K562 (cell line): ENCODE measurements around the gene PTPN7. TPM values are rescaled to one million over a fixed set of nuclear protein-coding genes. Genes with fewer than 3 reads are reported as not detected.
A peak's percentile ranks its signal among the peaks of the same experiment; 100 is the strongest.

Source experiments
- EP400 ChIP-seq: fragments of 450-650 bp; IDR thresholded peaks from 2 replicates; pipeline ENCODE4 v1.6.1; 2017; ENCODE audit warnings: antibody characterized with exemption, mild to moderate bottlenecking, moderate library complexity
- FIP1L1 ChIP-seq: fragments of 200-400 bp; formaldehyde crosslinking; IDR thresholded peaks from 2 replicates; pipeline ENCODE4 v1.6.1; 2018; ENCODE audit warnings: mild to moderate bottlenecking, low read depth, low read length; ENCODE audit not compliant: poor library complexity, severe bottlenecking
- FOS ChIP-seq: IDR thresholded peaks from 3 replicates; pipeline ENCODE4 v1.6.1; 2011; ENCODE audit not compliant: insufficient read length; ENCODE audit errors: extremely low read depth
- HDAC6 ChIP-seq: IDR thresholded peaks from 2 replicates; pipeline ENCODE4 v1.6.1; 2012; ENCODE audit warnings: low read depth, mild to moderate bottlenecking, control low read depth, inconsistent platforms, low read length, moderate library complexity
- LCOR ChIP-seq: sonication (generic); formaldehyde crosslinking; IDR thresholded peaks from 2 replicates; pipeline ENCODE4 v1.8.0; 2022; ENCODE audit warnings: mild to moderate bottlenecking, missing genetic modification reagents
- MAFF ChIP-seq: IDR thresholded peaks from 2 replicates; pipeline ENCODE4 v1.6.1; 2012; ENCODE audit warnings: low read length, improper control_type of control experiment
- MAFG ChIP-seq: fragments of 450-650 bp; conservative IDR thresholded peaks from 2 replicates; pipeline ENCODE4 v1.6.1; 2016; ENCODE audit warnings: missing genetic modification characterization, missing compliant biosample characterization
- MEF2A ChIP-seq: IDR thresholded peaks from 2 replicates; pipeline ENCODE4 v1.6.1; 2011; ENCODE audit warnings: low read depth, mild to moderate bottlenecking, low read length, moderate library complexity; ENCODE audit not compliant: control insufficient read depth
- RAD21 ChIP-seq, 2 experiments: fragments of 250-450 bp in 1 of 2; fragments of 450-650 bp in 1 of 2; sonication (Bioruptor Pico) in 1 of 2; formaldehyde crosslinking in 1 of 2; IDR thresholded peaks in 1 of 2; conservative IDR thresholded peaks in 1 of 2; 2 replicates each; pipeline versions ENCODE4 v1.4.0 to v1.8.0; 2020 to 2022; ENCODE audit warnings: mild to moderate bottlenecking in 2 of 2, moderate library complexity in 1 of 2
- RB1 ChIP-seq: fragments of 450-650 bp; IDR thresholded peaks from 2 replicates; pipeline ENCODE4 v1.6.1; 2017; ENCODE audit warnings: low read depth, mild to moderate bottlenecking
- RUNX1 ChIP-seq: sonication (generic); IDR thresholded peaks from 2 replicates; pipeline ENCODE4 v1.6.1; 2016; ENCODE audit warnings: antibody characterized with exemption, low read depth
- SIRT6 ChIP-seq: IDR thresholded peaks from one replicate; pipeline ENCODE4 v1.6.1; 2012; ENCODE audit warnings: low read depth, mild to moderate bottlenecking, control low read depth, inconsistent platforms, low read length, moderate library complexity
- SLC30A9 ChIP-seq: fragments of 250-450 bp; sonication (Bioruptor Pico); IDR thresholded peaks from 2 replicates; pipeline ENCODE4 v1.8.0; 2022; ENCODE audit warnings: mild to moderate bottlenecking, moderate library complexity
- SMARCC2 ChIP-seq: fragments of 450-650 bp; IDR thresholded peaks from 2 replicates; pipeline ENCODE4 v1.6.1; 2017; ENCODE audit warnings: antibody characterized with exemption, moderate library complexity, mild to moderate bottlenecking, low read depth
- SREBF2 ChIP-seq: sonication (generic); formaldehyde crosslinking; IDR thresholded peaks from 2 replicates; pipeline ENCODE4 v1.4.0; 2020; ENCODE audit warnings: mild to moderate bottlenecking, missing genetic modification reagents
- ZBTB7A ChIP-seq: IDR thresholded peaks from 2 replicates; pipeline ENCODE4 v1.6.1; 2011; ENCODE audit warnings: low read depth, mild to moderate bottlenecking, low read length, moderate library complexity, borderline replicate concordance; ENCODE audit not compliant: control insufficient read depth
- ZNF766 ChIP-seq: fragments of 200-800 bp; sonication (Bioruptor generic); conservative IDR thresholded peaks from 2 replicates; pipeline ENCODE4 v1.6.1; 2016; ENCODE audit warnings: missing genetic modification characterization, missing compliant biosample characterization
- polyA plus RNA-seq, 8 experiments: library from polyadenylated mRNA; depleted of rRNA in 4 of 8; stranded (reverse) in 5 of 8; unstranded in 3 of 8; fragments of >200 nt; fragmentation: Nextera tagmentation in 2 of 8; fragmentation: Illumina TruSeq in 1 of 8; extraction: Ambion mirVana in 2 of 8; extraction: Trizol in 1 of 8; gene quantifications; 2 replicates each; pipeline versions ENCODE4 v1.2.1 to v1.2.3, GENCODE V29; 2011 to 2014; ENCODE audit warnings: inconsistent platforms in 1 of 8, missing spikeins in 1 of 8
- total RNA-seq, 7 experiments: library from RNA; depleted of rRNA in 6 of 7; stranded (reverse); fragments of >200 nt in 6 of 7; fragmentation: Illumina TruSeq in 2 of 7; extraction: Trizol in 2 of 7; gene quantifications; 2 replicates each; pipeline versions ENCODE4 v1.2.1 to v1.2.3, GENCODE V29; 2011 to 2021; ENCODE audit warnings: low replicate concordance in 1 of 7
- TF ChIP-seq, protein P1 (sequence below): fragments of 200-800 bp; sonication (Bioruptor generic); IDR thresholded peaks from 2 replicates; pipeline ENCODE4 v1.6.1; 2017; ENCODE audit warnings: missing genetic modification characterization, missing compliant biosample characterization
- TF ChIP-seq, protein P2 (sequence below): sonication (generic); formaldehyde crosslinking; IDR thresholded peaks from 2 replicates; pipeline ENCODE4 v1.8.1; 2023; ENCODE audit warnings: mild to moderate bottlenecking, missing genetic modification reagents
- TF ChIP-seq, protein P3 (sequence below), 3 experiments: fragments of 200-800 bp in 1 of 3; sonication (Bioruptor generic) in 1 of 3; sonication (generic) in 1 of 3; formaldehyde crosslinking in 1 of 3; IDR thresholded peaks; 2 replicates each; pipeline versions ENCODE4 v1.6.1 to v1.8.0; 2016 to 2022; ENCODE audit warnings: mild to moderate bottlenecking in 2 of 3, missing compliant biosample characterization in 2 of 3, missing genetic modification characterization in 2 of 3, missing genetic modification reagents in 1 of 3

PTPN7 gene
- total and polyA plus RNA-seq, 9 of the 15 experiments (the other 6 are each of a cell fraction or from before 2014, with no cell fraction given), result 18.7 to 144 (median 120) TPM

DNA sequence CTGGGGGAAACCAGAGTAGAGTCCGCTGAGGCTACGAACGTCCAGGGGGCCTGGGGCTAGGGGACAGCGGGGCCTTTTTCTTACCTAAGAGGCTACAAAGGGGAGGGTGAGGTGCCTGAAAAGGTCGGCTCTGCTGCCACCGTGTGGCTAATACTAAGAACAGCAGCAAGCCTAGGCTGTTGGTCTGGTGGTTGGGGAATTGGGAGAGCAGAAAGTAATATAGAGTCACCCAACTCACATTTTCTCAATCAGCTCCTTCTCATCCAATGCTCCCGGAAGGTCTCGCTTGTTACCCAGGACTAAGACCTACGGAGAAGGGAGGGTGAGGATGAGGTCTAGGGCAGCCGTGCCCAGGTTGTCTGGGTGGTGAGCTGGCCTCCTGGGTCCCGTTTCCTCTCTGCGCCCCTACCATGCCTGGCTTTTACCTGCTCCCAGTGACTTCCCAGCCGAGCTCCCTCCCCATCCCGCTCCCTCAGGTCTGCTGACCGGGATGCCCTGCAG is 25.1 kb downstream of the PTPN7 start (continued):
- TF ChIP-seq, protein P1, sequence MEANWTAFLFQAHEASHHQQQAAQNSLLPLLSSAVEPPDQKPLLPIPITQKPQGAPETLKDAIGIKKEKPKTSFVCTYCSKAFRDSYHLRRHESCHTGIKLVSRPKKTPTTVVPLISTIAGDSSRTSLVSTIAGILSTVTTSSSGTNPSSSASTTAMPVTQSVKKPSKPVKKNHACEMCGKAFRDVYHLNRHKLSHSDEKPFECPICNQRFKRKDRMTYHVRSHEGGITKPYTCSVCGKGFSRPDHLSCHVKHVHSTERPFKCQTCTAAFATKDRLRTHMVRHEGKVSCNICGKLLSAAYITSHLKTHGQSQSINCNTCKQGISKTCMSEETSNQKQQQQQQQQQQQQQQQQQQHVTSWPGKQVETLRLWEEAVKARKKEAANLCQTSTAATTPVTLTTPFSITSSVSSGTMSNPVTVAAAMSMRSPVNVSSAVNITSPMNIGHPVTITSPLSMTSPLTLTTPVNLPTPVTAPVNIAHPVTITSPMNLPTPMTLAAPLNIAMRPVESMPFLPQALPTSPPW (CRISPR knock-in tag), result peak; percentile 63
- TF ChIP-seq SLC30A9 (CRISPR knock-in tag), result no peak
- no peak for TF ChIP-seq MAFG (tag)
- no peak for TF ChIP-seq SREBF2 (CRISPR knock-in tag)
- TF ChIP-seq, protein P2, sequence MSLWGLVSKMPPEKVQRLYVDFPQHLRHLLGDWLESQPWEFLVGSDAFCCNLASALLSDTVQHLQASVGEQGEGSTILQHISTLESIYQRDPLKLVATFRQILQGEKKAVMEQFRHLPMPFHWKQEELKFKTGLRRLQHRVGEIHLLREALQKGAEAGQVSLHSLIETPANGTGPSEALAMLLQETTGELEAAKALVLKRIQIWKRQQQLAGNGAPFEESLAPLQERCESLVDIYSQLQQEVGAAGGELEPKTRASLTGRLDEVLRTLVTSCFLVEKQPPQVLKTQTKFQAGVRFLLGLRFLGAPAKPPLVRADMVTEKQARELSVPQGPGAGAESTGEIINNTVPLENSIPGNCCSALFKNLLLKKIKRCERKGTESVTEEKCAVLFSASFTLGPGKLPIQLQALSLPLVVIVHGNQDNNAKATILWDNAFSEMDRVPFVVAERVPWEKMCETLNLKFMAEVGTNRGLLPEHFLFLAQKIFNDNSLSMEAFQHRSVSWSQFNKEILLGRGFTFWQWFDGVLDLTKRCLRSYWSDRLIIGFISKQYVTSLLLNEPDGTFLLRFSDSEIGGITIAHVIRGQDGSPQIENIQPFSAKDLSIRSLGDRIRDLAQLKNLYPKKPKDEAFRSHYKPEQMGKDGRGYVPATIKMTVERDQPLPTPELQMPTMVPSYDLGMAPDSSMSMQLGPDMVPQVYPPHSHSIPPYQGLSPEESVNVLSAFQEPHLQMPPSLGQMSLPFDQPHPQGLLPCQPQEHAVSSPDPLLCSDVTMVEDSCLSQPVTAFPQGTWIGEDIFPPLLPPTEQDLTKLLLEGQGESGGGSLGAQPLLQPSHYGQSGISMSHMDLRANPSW (CRISPR knock-in tag), result no peak
- TF ChIP-seq SIRT6, result no peak
- TF ChIP-seq MEF2A, result no peak
- no peak for TF ChIP-seq SMARCC2
- TF ChIP-seq ZBTB7A, result 0 out of 2 replicates have a peak, but pooled peaks have one; percentile 36
- TF ChIP-seq RB1, result peak; percentile 51; the same call in 1 of the 2 replicates
- TF ChIP-seq FOS, result no peak
- TF ChIP-seq, protein P3, sequence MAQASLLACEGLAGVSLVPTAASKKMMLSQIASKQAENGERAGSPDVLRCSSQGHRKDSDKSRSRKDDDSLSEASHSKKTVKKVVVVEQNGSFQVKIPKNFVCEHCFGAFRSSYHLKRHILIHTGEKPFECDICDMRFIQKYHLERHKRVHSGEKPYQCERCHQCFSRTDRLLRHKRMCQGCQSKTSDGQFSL (CRISPR knock-in tag; IDR thresholded peaks at IDR 0.05), result no peak
- TF ChIP-seq, protein P3 (tag; IDR thresholded peaks at IDR 0.05), result no peak
- no peak for TF ChIP-seq EP400
- no peak for TF ChIP-seq RUNX1
- TF ChIP-seq FIP1L1, result no peak
- TF ChIP-seq RAD21 (CRISPR knock-in tag; conservative IDR thresholded peaks at IDR 0.05 in 1 of 2, IDR thresholded peaks at IDR 0.05 in 1 of 2), result peak; percentile 65 to 70
- no peak for TF ChIP-seq HDAC6
- no peak for TF ChIP-seq MAFF
- TF ChIP-seq ZNF766 (CRISPR knock-in tag), result no peak
- no peak for TF ChIP-seq LCOR (CRISPR knock-in tag)
